Measurements from ENCODE around the gene KIAA1217.

GRCh38 chr10:24333736-24334135, 124.8 kb downstream of the KIAA1217 start:
- TF ChIP-seq POLR2A (IDR thresholded peaks at IDR 0.05; ENCODE audit: low read length): no peak
- no peak for TF ChIP-seq GATA1 (IDR thresholded peaks at IDR 0.05; ENCODE audit: low read depth, low read length)
